ENCODE data around the gene COIL.

DNA sequence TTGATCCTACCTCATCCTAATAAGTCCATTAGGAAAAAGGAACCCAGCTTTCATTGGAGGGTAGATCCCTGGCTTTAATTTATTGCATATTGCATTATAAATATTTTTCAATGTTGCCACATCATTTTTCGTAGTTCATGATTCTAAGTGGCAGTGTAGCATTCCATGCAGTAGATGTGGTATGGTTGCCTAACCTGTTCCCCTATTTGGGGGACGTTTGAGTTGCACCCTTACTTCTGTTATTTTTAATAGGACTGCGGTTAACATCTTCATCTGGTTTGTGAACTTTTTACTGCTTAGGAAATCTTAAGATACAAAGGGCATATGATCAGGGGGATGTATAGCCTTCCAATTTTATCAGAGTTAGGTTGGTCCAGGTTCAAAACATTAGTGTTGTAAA lies 22.5 kb upstream of the COIL start:
- TF ChIP-seq POLR2AphosphoS5 (IDR thresholded peaks at IDR 0.05; ENCODE audit: low read depth, low read length) (no peak), POLR2A (IDR thresholded peaks at IDR 0.05; ENCODE audit: low read depth, low read length) (no peak)
